ENCODE results near the gene CYBA. TPM values are rescaled to one million over a fixed set of nuclear protein-coding genes. Genes with fewer than 3 reads are reported as not detected.

Gene CYBA
- total RNA-seq, 2 experiments from 2014 or later: 227 to 229 TPM

- POLR2A ChIA-PET: interaction anchor here (0.6 to 2.5 kb wide), 5 partner anchors 9 to 860 kb away, joined by 3 to 8 read pairs (median 4); partner anchors contain the start of gene CYBA
- CTCF ChIA-PET: interaction anchor here (0.8 to 1.6 kb wide), 2 partner anchors 9 to 23 kb away, joined by 3 to 4 read pairs; partner anchors contain the start of gene MVD
These were observed 11.4 kb downstream of the CYBA start for GRCh38 chr16:88639231-88640038.

DNA sequence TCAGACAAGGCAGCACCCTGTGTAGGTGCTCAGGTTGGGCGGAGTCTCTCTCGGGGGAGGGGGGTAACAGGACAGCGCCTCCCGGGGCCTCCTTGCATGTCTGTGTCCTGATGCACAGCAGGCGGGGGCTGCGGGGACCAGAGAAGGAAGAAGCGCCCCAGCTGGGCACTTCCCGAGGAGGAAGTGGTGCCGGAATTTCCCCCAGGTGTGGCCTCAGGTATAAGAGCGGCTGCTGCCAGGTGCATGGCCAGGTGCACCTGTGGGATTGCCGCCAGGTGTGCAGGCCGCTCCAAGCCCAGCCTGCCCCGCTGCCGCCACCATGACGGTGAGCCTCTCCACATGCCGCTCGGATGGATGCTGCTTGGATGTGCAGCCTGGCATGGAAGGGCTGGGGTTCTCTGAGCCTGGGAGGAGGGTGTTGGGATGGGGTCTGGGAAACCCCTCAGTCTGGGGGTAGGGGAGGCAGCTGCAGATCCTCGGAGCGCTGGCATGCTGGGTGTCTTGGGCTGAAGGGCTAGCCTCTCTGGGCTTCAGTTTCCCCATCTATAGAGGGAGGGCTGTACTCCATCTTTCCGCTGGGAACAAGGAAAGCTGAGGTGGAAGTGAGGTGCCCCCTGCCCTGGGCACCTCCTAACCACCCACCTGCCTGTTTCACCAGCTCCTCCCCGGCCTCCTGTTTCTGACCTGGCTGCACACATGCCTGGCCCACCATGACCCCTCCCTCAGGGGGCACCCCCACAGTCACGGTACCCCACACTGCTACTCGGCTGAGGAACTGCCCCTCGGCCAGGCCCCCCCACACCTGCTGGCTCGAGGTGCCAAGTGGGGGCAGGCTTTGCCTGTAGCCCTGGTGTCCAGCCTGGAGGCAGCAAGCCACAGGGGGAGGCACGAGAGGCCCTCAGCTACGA, 12.3 kb downstream of the CYBA start, which contains the start of gene IL17C:
TSS of gene IL17C (plus strand) at position 250 of the 908 bp plus-strand sequence. CDS start at position 320, 70 bp downstream.
- POLR2A ChIA-PET: interaction anchor here (0.6 to 2.5 kb wide), 5 partner anchors 10 to 859 kb away, joined by 3 to 8 read pairs (median 4); partner anchors contain the start of gene CYBA
- CTCF ChIA-PET: interaction anchor here (1.6 kb wide), 1 partner anchor 24 kb away, joined by 4 read pairs; the partner anchor contains the start of gene MVD

DNA sequence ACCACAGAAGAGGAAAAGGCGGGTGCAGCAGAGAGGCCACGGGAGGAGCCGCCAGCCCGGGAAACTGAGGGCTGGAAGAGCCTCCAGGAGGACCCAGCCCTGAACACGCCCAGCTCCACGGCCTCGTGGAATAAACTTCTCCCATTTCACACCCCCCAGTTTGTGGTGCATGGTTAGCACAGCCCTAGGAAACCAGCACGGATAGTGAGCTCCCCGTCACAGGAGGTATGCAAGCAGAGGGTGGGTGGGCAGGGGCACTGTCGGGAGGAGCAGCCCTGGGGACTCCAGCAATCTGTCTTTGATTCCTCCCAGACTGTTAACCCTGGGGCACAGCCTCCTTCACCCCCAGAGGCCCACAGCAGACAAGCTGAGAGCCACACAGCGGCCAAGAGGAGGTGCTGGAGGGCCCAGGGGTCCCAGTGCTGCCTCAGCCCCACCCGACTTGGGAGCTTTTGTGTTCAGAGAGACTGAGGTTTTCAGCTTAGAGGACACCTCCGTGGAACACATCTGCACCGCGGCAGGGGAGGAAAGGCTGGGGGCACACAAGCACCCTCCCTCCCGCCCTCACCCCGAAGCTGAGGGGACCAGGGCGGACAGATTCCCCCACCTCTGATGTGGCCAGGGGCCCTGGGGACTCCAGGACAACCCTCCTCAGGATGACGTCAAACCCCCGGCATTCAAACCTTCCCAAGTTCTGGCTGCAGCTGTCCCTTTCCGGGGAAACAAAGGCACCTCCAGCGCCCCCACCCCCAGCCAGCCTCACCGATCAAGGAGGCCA, 14.2 kb downstream of the CYBA start:
- ChIA-PET POLR2A (interaction anchor here (0.6 to 1.1 kb wide), 3 partner anchors 13 to 26 kb away, joined by 4 to 8 read pairs (median 4); partner anchors contain the start of gene MVD), CTCF (interaction anchor here (0.6 to 1.5 kb wide), 6 partner anchors 8 to 69 kb away, joined by 3 to 6 read pairs (median 4); no protein-coding TSS in a partner anchor)

GRCh38 chr16:88635671-88636319, 15.1 kb downstream of the CYBA start:
- CTCF ChIA-PET: interaction anchor here (0.9 to 1.5 kb wide), 2 partner anchors 16 to 21 kb away, joined by 3 to 5 read pairs; no protein-coding TSS in a partner anchor

DNA sequence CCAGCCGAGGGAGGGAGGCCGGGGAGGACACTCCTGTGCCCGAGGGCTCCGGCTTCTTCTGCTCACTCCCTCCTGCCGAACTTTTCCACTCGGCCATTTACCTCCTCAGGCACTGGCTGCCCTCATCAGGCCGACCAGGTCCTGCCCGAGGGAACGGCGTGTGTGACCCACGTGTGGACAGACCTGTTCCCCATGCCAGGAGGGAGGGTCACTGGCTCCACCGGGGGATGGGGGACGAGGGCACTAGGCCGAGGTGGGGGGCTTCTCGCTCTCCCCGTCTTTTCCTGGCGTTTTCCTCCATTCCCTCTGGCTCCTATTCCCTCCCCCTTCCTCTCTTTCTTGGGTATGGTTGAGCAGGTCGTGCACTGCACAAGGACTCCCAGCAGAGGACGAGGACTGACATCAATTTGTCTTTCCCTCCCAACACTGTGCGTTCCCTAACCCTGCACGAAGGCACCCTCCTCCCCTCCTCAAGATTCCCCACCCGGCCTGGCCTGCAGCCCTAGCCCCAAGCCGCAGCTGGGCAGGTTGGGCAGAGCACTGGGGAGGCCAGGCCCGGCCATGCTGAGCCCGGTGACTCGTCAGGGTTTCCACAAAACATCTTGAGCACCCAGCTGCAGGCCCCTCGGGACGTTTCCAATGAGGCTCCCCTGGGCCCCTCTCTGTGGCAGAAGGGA, 15.7 kb downstream of the CYBA start:
- POLR2A ChIA-PET: no interaction called here
- CTCF ChIA-PET: interaction anchor here (0.9 to 1.5 kb wide), 2 partner anchors 15 to 22 kb away, joined by 3 to 5 read pairs; no protein-coding TSS in a partner anchor

More at GRCh38 chr16:88635671-88636319, 15.1 kb downstream of the CYBA start:
- POLR2A ChIA-PET: no interaction called here

GRCh38 chr16:88634141-88634993, 16.5 kb downstream of the CYBA start:
- ChIA-PET POLR2A (interaction anchor here (1.0 to 1.3 kb wide), 3 partner anchors 14 to 68 kb away, joined by 3 to 8 read pairs (median 4); no protein-coding TSS in a partner anchor), CTCF (interaction anchor here (0.8 kb wide), 1 partner anchor 30 kb away, joined by 3 read pairs; no protein-coding TSS in a partner anchor)

GRCh38 chr16:88633684-88634140, 17.1 kb downstream of the CYBA start:
- POLR2A ChIA-PET: interaction anchor here (1.0 to 1.3 kb wide), 4 partner anchors 14 to 72 kb away, joined by 3 to 8 read pairs (median 4); partner anchors contain the start of genes CTU2 and RNF166
- CTCF ChIA-PET: interaction anchor here (0.8 to 1.1 kb wide), 2 partner anchors 28 to 31 kb away, joined by 3 read pairs; no protein-coding TSS in a partner anchor

DNA sequence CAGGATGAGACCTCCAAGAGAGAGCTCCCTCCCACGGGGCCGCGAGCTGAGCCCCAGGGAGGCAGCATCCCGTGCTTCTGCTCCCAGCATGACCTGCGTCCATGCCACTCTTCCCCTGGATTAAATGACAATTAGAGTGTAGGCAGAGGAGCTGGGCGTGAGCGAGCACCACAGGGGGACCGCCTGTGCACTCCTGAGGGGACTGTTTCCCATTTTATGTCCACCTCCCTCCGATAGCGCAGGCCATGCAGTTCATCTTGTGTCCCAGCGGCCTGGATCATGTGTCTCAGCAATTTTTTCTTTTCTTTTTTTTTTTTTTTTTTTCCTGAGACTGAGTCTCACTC, 18.3 kb downstream of the CYBA start:
- ChIA-PET CTCF (interaction anchor here (0.8 to 1.1 kb wide), 3 partner anchors 13 to 62 kb away, joined by 3 read pairs; partner anchors contain the start of gene ZC3H18), POLR2A (interaction anchor here (1.3 kb wide), 1 partner anchor 70 kb away, joined by 8 read pairs; no protein-coding TSS in a partner anchor)

DNA sequence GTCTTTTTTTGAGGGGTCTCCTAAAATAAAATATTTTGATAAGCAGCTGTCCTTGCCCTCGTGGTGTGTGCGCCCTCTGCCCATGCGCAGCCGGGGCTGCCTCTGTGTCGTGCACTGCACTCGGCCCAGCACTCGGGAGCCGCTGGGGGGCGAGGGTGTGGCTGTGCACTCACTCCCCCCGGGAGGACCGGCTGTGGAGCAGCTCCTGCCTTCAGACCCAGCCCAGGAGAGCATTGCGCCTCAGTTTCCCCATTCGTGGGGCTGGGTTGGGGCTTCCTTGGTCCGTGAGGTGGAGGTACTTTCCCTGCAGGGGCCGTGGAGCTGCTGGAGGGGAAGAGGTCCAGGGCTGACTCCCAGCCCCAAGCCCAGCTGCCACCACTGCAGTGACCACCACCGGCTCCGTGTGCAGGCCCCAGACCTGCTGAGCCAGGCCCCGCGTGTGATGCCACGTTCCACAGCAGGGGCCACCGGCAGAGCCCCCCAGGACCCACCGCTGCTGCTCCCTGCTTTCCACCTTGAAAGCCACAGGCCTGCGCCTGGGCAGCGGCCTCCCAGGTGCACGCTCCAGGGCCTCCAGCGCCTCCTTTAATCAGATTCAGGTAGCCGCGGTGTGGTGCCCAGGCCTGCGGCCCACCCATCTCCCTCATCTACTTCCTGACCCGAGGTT, 18.8 kb downstream of the CYBA start:
- ChIA-PET POLR2A (no interaction called here), CTCF (interaction anchor here (0.8 to 1.2 kb wide), 3 partner anchors 11 to 49 kb away, joined by 3 to 6 read pairs (median 3); no protein-coding TSS in a partner anchor)

DNA sequence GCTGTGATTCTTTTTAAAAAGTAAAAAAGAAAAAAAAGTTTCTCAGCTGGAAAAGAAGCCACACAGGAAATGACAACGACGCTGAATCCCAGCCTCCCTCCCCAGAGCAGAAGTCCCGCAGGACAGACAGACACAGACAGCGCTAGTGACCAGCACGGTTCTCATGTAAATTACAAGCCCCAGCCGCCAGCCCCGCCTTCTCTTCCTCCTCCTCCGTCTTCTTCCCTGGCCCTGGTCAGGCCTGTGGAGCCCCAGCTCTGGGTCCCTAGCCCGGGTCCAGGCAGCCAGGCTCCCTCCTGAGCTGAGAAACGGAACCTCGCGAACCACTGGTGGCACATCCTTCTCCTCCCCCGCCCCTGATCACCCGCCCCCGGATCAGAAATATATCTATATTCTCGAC, 19.5 kb downstream of the CYBA start:
- ChIA-PET POLR2A (no interaction called here), CTCF (interaction anchor here (1.2 kb wide), 1 partner anchor 11 kb away, joined by 6 read pairs; no protein-coding TSS in a partner anchor)

- ChIA-PET POLR2A (no interaction called here), CTCF (interaction anchor here (0.6 to 1.2 kb wide), 2 partner anchors 10 to 1118 kb away, joined by 3 to 6 read pairs; no protein-coding TSS in a partner anchor)
These were observed 19.9 kb downstream of the CYBA start for GRCh38 chr16:88630941-88631340.

GRCh38 chr16:88630433-88630832, 20.4 kb downstream of the CYBA start:
- ChIA-PET POLR2A (no interaction called here), CTCF (interaction anchor here (0.6 to 1.2 kb wide), 2 partner anchors 10 to 1119 kb away, joined by 3 to 6 read pairs; no protein-coding TSS in a partner anchor)

DNA sequence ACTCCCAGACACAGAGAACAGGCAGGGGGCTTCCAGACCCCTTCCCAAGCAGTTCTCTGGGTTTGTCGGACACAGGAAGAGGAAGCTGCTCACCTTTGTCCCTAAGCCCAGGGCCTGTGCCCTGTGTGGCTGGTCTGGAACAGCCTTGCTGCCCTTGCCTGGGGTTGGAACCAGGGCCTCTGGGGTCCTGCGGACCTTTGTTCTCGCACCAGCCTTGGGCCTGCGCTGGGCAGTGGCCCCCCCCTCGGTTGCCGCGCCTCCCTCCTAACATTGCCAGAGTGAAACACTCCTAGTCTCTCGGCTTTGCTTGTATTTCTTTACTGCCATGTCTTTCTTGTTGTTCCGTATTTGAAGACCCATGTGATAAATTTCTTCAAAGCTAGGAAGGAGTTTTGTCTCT, 21.0 kb downstream of the CYBA start:
- ChIA-PET POLR2A (no interaction called here), CTCF (interaction anchor here (1.4 kb wide), 1 partner anchor 7 kb away, joined by 3 read pairs; no protein-coding TSS in a partner anchor)

- CTCF ChIA-PET: interaction anchor here (1.4 kb wide), 1 partner anchor 9 kb away, joined by 3 read pairs; no protein-coding TSS in a partner anchor
These were observed 22.3 kb downstream of the CYBA start for GRCh38 chr16:88628512-88628974.

More at GRCh38 chr16:88628512-88628974, 22.3 kb downstream of the CYBA start:
- POLR2A ChIA-PET: no interaction called here
